Measurements from ENCODE around the gene RPL10. TPM values are rescaled to one million over a fixed set of nuclear protein-coding genes. Genes with fewer than 3 reads are reported as not detected.

Gene RPL10
- polyA plus RNA-seq, 1 donor (not counting 4 experiments of a cell fraction or from before 2014, with no cell fraction given): 2,926 TPM

DNA sequence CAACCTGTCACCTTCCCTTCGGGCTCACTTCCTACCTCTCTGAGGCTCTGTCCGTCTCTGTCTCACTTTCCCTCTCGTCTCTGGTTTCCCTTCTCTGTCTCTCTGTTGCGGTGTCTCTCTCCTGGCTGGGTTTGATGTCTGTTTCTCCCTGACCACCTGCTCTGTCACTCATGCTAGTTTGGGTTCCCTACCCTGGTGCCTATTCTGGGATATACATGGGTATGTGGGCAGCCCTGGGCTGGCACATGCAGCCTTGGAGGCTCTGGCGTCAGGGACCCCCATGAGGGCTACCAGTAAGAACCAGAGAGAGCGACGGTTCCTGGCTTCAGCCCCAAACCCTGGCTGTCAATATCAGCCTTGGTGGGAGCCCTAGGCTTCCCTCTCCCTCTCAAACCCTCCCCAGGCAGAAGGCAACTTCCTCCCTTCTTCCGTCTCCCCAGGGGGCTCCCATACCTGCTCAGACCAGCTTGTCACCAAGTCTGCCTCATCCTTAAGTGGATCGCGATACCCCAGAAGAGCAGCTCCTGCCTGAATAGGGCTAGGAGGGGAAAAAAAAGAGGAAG, 10.6 kb downstream of the RPL10 start:
- Histone ChIP-seq H3K36me3 (ENCODE audit: control insufficient read depth in 2 of 2, extremely low read depth in 1 of 2, insufficient read depth in 2 of 2, low read length in 2 of 2) (peaks cover 0 to 1% of the 10 kb centered on the region in 2 experiments), H4K20me1 (ENCODE audit: control insufficient read depth, extremely low read depth, insufficient read depth, low read length) (no peaks in the 10 kb centered on the region), H3K27me3 (ENCODE audit: control insufficient read depth, extremely low read depth, insufficient read depth, low read length) (no peaks in the 10 kb centered on the region), H3K9ac (ENCODE audit: control insufficient read depth, extremely low read depth, insufficient read depth, low read length) (peak overlapping the region; percentile 33), H3K4me2 (ENCODE audit: control insufficient read depth, extremely low read depth, insufficient read depth, low read depth, low read length) (peak overlapping the region; percentile 66), H3K9me1 (ENCODE audit: control insufficient read depth, extremely low read depth, insufficient read depth, low read length) (no peaks in the 10 kb centered on the region), H3K4me1 (ENCODE audit: control insufficient read depth, extremely low read depth, insufficient read depth, low read length) (peaks cover 17% of the 10 kb centered on the region), H3K27ac (ENCODE audit: control insufficient read depth, insufficient read depth, low read length) (peak overlapping the region; percentile 26), H2AFZ (ENCODE audit: control insufficient read depth, low read length) (no peak overlapping the region), H3K79me2 (ENCODE audit: control insufficient read depth, insufficient read depth, low read length) (no peaks in the 10 kb centered on the region), H3K9me3 (ENCODE audit: control insufficient read depth, low read depth, low read length) (no peaks in the 10 kb centered on the region), H3K4me3 (ENCODE audit: control insufficient read depth in 2 of 3, extremely low read depth in 1 of 3, insufficient read depth in 2 of 3, low read depth in 1 of 3, low read length in 3 of 3) (peak overlapping the region; percentile 45 to 51 (median 49))
- no peak for TF ChIP-seq EZH2 (IDR thresholded peaks at IDR 0.05; ENCODE audit: low read length)
- TF ChIP-seq, protein P1, sequence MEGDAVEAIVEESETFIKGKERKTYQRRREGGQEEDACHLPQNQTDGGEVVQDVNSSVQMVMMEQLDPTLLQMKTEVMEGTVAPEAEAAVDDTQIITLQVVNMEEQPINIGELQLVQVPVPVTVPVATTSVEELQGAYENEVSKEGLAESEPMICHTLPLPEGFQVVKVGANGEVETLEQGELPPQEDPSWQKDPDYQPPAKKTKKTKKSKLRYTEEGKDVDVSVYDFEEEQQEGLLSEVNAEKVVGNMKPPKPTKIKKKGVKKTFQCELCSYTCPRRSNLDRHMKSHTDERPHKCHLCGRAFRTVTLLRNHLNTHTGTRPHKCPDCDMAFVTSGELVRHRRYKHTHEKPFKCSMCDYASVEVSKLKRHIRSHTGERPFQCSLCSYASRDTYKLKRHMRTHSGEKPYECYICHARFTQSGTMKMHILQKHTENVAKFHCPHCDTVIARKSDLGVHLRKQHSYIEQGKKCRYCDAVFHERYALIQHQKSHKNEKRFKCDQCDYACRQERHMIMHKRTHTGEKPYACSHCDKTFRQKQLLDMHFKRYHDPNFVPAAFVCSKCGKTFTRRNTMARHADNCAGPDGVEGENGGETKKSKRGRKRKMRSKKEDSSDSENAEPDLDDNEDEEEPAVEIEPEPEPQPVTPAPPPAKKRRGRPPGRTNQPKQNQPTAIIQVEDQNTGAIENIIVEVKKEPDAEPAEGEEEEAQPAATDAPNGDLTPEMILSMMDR (optimal IDR thresholded peaks at IDR 0.05 in 1 of 3, IDR thresholded peaks at IDR 0.05 in 1 of 3, conservative IDR thresholded peaks at IDR 0.05 in 1 of 3; ENCODE audit: extremely low read depth in 1 of 3, insufficient read depth in 2 of 3, low read length in 3 of 3): no peak
- no peak for FAIRE-seq
- DNase-seq (ENCODE audit: low read depth, low spot score): no peak
- dilution Hi-C loops (cut with MboI; ENCODE audit: extremely low pct_ligation_motif_present, low sequenced_read_pairs): no loop called here

DNA sequence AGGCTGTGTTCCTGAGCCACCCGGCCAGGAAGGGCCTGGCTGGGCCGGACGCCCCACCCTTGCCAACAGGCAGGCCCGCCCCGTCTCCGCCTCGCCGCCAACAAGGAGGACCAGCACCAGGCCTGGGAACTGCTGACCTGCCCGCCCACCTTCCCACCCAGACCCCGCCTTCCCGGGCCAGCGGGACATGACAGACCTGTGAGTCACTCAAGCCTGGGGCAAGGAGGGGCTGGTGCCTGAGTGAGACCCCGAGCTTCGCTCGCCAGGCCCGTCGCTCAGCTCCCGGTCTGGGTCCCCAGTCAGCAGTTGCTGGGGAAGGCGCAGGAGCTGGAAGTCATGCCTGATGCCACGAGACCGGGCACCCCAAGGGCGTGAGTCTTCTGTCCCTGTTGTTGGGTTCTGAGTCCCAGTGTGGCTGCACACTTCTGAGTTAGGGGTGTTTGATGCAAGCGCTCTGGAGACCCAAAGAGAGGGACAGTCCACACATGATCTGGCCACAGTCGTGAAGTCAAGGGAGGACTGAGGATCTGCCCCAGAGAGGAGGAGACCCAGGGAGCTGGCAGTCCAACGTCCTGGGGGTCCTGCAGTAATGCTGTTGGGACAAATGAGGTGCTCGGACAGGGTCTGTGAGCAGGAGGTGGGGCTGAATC, 11.2 kb downstream of the RPL10 start, which contains the start of gene DNASE1L1:
DNASE1L1 (minus strand) TSS at position 33 of the 650 bp plus-strand sequence. CDS start 3,686 bp downstream, outside the sequence.
- H3K4me2 ChIP-seq (ENCODE audit: control insufficient read depth, extremely low read depth, insufficient read depth, low read depth, low read length): peak within 1 kb of the TSS; percentile 66
- H3K9me1 ChIP-seq (ENCODE audit: control insufficient read depth, extremely low read depth, insufficient read depth, low read length): no peaks in the 10 kb centered on the region
- H3K4me3 ChIP-seq (ENCODE audit: control insufficient read depth in 2 of 3, extremely low read depth in 1 of 3, insufficient read depth in 2 of 3, low read depth in 1 of 3, low read length in 3 of 3): peak within 1 kb of the TSS; percentile 45 to 51 (median 49)
- no peaks in the 10 kb centered on the region for H4K20me1 ChIP-seq (ENCODE audit: control insufficient read depth, extremely low read depth, insufficient read depth, low read length)
- H3K4me1 ChIP-seq (ENCODE audit: control insufficient read depth, extremely low read depth, insufficient read depth, low read length): peaks cover 17% of the 10 kb centered on the region
- no peak within 1 kb of the TSS for H2AFZ ChIP-seq (ENCODE audit: control insufficient read depth, low read length)
- no peaks in the 10 kb centered on the region for H3K27me3 ChIP-seq (ENCODE audit: control insufficient read depth, extremely low read depth, insufficient read depth, low read length)
- dilution Hi-C loops (cut with MboI; ENCODE audit: extremely low pct_ligation_motif_present, low sequenced_read_pairs): no loop called here
- H3K27ac ChIP-seq (ENCODE audit: control insufficient read depth, insufficient read depth, low read length): peak within 1 kb of the TSS; percentile 26
- peaks cover 0 to 1% of the 10 kb centered on the region in 2 experiments for H3K36me3 ChIP-seq (ENCODE audit: control insufficient read depth in 2 of 2, extremely low read depth in 1 of 2, insufficient read depth in 2 of 2, low read length in 2 of 2)
- TF ChIP-seq EZH2 (IDR thresholded peaks at IDR 0.05; ENCODE audit: low read length): no peak
- TF ChIP-seq, protein P1 (optimal IDR thresholded peaks at IDR 0.05 in 1 of 3, IDR thresholded peaks at IDR 0.05 in 1 of 3, conservative IDR thresholded peaks at IDR 0.05 in 1 of 3; ENCODE audit: extremely low read depth in 1 of 3, insufficient read depth in 2 of 3, low read length in 3 of 3): no peak
- DNase-seq (ENCODE audit: low read depth, low spot score) (no peak), FAIRE-seq (no peak)
- H3K79me2 ChIP-seq (ENCODE audit: control insufficient read depth, insufficient read depth, low read length): no peaks in the 10 kb centered on the region
- peak within 1 kb of the TSS; percentile 33 for H3K9ac ChIP-seq (ENCODE audit: control insufficient read depth, extremely low read depth, insufficient read depth, low read length)
- H3K9me3 ChIP-seq (ENCODE audit: control insufficient read depth, low read depth, low read length): no peaks in the 10 kb centered on the region

Data from keratinocyte (primary cell).